ENCODE measurements around the gene NID1. TPM values are rescaled to one million over a fixed set of nuclear protein-coding genes. Genes with fewer than 3 reads are reported as not detected.

Gene NID1
- total RNA-seq, 1 experiment from 2014 or later = 11.1 TPM

DNA sequence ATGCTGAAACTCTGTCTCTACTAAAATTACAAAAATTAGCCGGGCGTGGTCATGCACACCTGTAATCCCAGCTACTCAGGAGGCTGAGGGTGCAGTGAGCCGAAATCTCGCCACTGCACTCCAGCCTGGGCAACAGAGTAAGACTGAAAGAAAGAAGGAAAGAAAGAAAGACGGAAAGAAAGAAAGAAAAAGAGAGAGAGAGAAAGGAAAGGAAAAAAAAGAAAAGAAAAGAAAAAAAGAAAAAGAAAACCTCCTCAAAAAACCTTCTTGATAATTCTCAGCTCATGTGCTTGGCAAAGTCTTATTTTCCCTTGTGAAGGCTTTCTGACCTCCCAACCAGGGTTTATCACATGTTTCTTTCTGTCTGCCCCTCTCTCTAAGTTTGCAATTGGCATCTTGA lies 7.3 kb downstream of the NID1 start:
- ChIA-PET CTCF (no interaction called here), POLR2A (ENCODE audit: unreplicated experiment) (interaction anchor here (0.7 kb wide), 1 partner anchor 232 kb away, joined by 6 read pairs; no protein-coding TSS in a partner anchor)
- H4K20me1 ChIP-seq (ENCODE audit: low read length) = no peaks in the 10 kb centered on the region
- ATAC-seq = no peak
- H3K4me3 ChIP-seq (ENCODE audit: low read length) = no peak overlapping the region
- H3K79me2 ChIP-seq (ENCODE audit: low read length) = no peaks in the 10 kb centered on the region
- H3K4me2 ChIP-seq (ENCODE audit: low read length) = no peak overlapping the region
- no peaks in the 10 kb centered on the region for H3F3A ChIP-seq (ENCODE audit: low read length, unreplicated experiment)
- H3K9me2 ChIP-seq (replicated peaks; ENCODE audit: low read length) = no peaks in the 10 kb centered on the region
- no peak for DNase-seq
- H3K27me3 ChIP-seq (ENCODE audit: low read length) = no peaks in the 10 kb centered on the region
- TF ChIP-seq EZH2phosphoT487 (IDR thresholded peaks at IDR 0.05; ENCODE audit: borderline replicate concordance, low read length) (no peak), EZH2 (IDR thresholded peaks at IDR 0.05; ENCODE audit: low read length, unreplicated experiment) (no peak)
- TF ChIP-seq, protein P1, sequence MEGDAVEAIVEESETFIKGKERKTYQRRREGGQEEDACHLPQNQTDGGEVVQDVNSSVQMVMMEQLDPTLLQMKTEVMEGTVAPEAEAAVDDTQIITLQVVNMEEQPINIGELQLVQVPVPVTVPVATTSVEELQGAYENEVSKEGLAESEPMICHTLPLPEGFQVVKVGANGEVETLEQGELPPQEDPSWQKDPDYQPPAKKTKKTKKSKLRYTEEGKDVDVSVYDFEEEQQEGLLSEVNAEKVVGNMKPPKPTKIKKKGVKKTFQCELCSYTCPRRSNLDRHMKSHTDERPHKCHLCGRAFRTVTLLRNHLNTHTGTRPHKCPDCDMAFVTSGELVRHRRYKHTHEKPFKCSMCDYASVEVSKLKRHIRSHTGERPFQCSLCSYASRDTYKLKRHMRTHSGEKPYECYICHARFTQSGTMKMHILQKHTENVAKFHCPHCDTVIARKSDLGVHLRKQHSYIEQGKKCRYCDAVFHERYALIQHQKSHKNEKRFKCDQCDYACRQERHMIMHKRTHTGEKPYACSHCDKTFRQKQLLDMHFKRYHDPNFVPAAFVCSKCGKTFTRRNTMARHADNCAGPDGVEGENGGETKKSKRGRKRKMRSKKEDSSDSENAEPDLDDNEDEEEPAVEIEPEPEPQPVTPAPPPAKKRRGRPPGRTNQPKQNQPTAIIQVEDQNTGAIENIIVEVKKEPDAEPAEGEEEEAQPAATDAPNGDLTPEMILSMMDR (conservative IDR thresholded peaks at IDR 0.05; ENCODE audit: low read depth, low read length) = no peak
- H2AFZ ChIP-seq (ENCODE audit: low read length) = no peak overlapping the region
- H3K9me3 ChIP-seq (ENCODE audit: low read length) = no peaks in the 10 kb centered on the region
- intact Hi-C loops (cut with micrococcal nuclease) = no loop called here
- H3K9ac ChIP-seq (ENCODE audit: low read length) = no peak overlapping the region
- no TSS peak for BruUV-seq (replicated peaks)
- no peak overlapping the region for H3K27ac ChIP-seq (ENCODE audit: low read length)
- H3K36me3 ChIP-seq (ENCODE audit: low read depth, low read length) = no peaks in the 10 kb centered on the region
- H3K4me1 ChIP-seq (ENCODE audit: insufficient read depth, low read length) = no peaks in the 10 kb centered on the region

GRCh38 chr1:236052232-236052993 lies 12.5 kb downstream of the NID1 start:
- no peaks in the 10 kb centered on the region for H3K79me2 ChIP-seq (ENCODE audit: low read length)
- H3K36me3 ChIP-seq (ENCODE audit: low read depth, low read length) = no peaks in the 10 kb centered on the region
- POLR2A ChIA-PET (ENCODE audit: unreplicated experiment) = no interaction called here
- no peak overlapping the region for H3K9ac ChIP-seq (ENCODE audit: low read length)
- H3K4me2 ChIP-seq (ENCODE audit: low read length) = no peak overlapping the region
- no peaks in the 10 kb centered on the region for H3F3A ChIP-seq (ENCODE audit: low read length, unreplicated experiment)
- intact Hi-C loops (cut with micrococcal nuclease) = no loop called here
- no peak for DNase-seq
- no peak for ATAC-seq
- H3K9me3 ChIP-seq (ENCODE audit: low read length) = no peaks in the 10 kb centered on the region
- no peak overlapping the region for H3K27ac ChIP-seq (ENCODE audit: low read length)
- no peaks in the 10 kb centered on the region for H3K9me2 ChIP-seq (replicated peaks; ENCODE audit: low read length)
- H3K27me3 ChIP-seq (ENCODE audit: low read length) = no peaks in the 10 kb centered on the region
- H2AFZ ChIP-seq (ENCODE audit: low read length) = no peak overlapping the region
- H3K4me3 ChIP-seq (ENCODE audit: low read length) = no peak overlapping the region
- no peaks in the 10 kb centered on the region for H3K4me1 ChIP-seq (ENCODE audit: insufficient read depth, low read length)
- no peaks in the 10 kb centered on the region for H4K20me1 ChIP-seq (ENCODE audit: low read length)
- TF ChIP-seq EZH2phosphoT487 (IDR thresholded peaks at IDR 0.05; ENCODE audit: borderline replicate concordance, low read length) (no peak), EZH2 (IDR thresholded peaks at IDR 0.05; ENCODE audit: low read length, unreplicated experiment) (no peak)
- TF ChIP-seq, protein P1 (conservative IDR thresholded peaks at IDR 0.05; ENCODE audit: low read depth, low read length) = no peak
- CTCF ChIA-PET = no interaction called here
- no TSS peak for BruUV-seq (replicated peaks)

- H3K9ac ChIP-seq (ENCODE audit: low read length) = no peak overlapping the region
- no peak overlapping the region for H3K27ac ChIP-seq (ENCODE audit: low read length)
- H3K4me1 ChIP-seq (ENCODE audit: insufficient read depth, low read length) = no peaks in the 10 kb centered on the region
- no peaks in the 10 kb centered on the region for H3K9me3 ChIP-seq (ENCODE audit: low read length)
- H3K9me2 ChIP-seq (replicated peaks; ENCODE audit: low read length) = no peaks in the 10 kb centered on the region
- H3K36me3 ChIP-seq (ENCODE audit: low read depth, low read length) = no peaks in the 10 kb centered on the region
- ChIA-PET POLR2A (ENCODE audit: unreplicated experiment) (no interaction called here), CTCF (no interaction called here)
- no peaks in the 10 kb centered on the region for H3F3A ChIP-seq (ENCODE audit: low read length, unreplicated experiment)
- DNase-seq (no peak), ATAC-seq (no peak)
- no peaks in the 10 kb centered on the region for H3K27me3 ChIP-seq (ENCODE audit: low read length)
- TF ChIP-seq EZH2 (IDR thresholded peaks at IDR 0.05; ENCODE audit: low read length, unreplicated experiment) = no peak
- TF ChIP-seq EZH2phosphoT487 (IDR thresholded peaks at IDR 0.05; ENCODE audit: borderline replicate concordance, low read length) = no peak
- TF ChIP-seq, protein P1 (conservative IDR thresholded peaks at IDR 0.05; ENCODE audit: low read depth, low read length) = no peak
- H3K79me2 ChIP-seq (ENCODE audit: low read length) = no peaks in the 10 kb centered on the region
- H3K4me2 ChIP-seq (ENCODE audit: low read length) = no peak overlapping the region
- no peaks in the 10 kb centered on the region for H4K20me1 ChIP-seq (ENCODE audit: low read length)
- intact Hi-C loops (cut with micrococcal nuclease) = no loop called here
- H3K4me3 ChIP-seq (ENCODE audit: low read length) = no peak overlapping the region
- no peak overlapping the region for H2AFZ ChIP-seq (ENCODE audit: low read length)
- no TSS peak for BruUV-seq (replicated peaks)
Observed at GRCh38 chr1:236051242-236051791, 13.6 kb downstream of the NID1 start.
